HG02678 (cell line): ENCODE data around the gene TFCP2L1.

Source experiments
- ATAC-seq: cut with Tn5 transposase; IDR thresholded peaks from one replicate; pipeline ENCODE4 v1.9.1; 2021; ENCODE audit warnings: mild to moderate bottlenecking, moderate library complexity; ENCODE audit not compliant: unreplicated experiment

The TFCP2L1 gene

GRCh38 chr2:121200011-121200347, 85.0 kb downstream of the TFCP2L1 start:
- ATAC-seq = no peak

GRCh38 chr2:121199281-121200010, 85.6 kb downstream of the TFCP2L1 start:
- no peak for ATAC-seq

DNA sequence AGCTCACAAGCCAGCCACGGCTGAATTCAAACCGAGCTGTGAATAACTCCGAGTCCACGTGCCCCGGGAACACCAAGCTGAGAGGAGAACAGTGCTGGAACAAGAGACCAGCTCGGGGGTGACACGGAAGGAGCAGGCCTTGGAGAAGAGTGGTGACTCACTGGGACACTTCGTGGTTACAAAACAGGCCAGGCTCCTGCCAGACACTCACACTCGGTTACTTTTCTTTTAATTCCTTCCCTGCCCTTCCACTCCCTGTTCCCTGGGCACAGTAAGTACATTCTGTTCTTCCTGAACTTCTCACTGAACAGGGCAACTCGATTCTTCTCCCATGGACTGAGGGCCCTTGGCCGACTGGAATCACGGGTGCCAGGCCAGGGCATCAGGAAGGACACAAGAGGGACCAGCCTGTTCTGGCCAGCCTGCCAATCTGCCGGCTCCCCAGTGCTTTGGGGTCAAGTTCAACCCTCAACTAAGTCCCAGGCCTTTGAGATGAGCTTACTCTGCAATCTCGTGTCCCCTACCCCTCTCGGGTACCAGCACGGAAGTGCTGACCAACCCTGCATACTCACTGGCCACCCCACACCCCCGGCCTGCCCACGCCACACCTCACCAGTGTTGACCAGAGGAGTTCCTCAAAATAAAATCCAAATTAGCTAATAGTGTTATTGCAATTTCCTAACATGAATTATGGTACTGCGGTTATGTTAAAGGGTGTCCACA, 87.5 kb downstream of the TFCP2L1 start:
- ATAC-seq = no peak

GRCh38 chr2:121196849-121197155, 88.2 kb downstream of the TFCP2L1 start:
- no peak for ATAC-seq

GRCh38 chr2:121196132-121196848, 88.7 kb downstream of the TFCP2L1 start:
- no peak for ATAC-seq

DNA sequence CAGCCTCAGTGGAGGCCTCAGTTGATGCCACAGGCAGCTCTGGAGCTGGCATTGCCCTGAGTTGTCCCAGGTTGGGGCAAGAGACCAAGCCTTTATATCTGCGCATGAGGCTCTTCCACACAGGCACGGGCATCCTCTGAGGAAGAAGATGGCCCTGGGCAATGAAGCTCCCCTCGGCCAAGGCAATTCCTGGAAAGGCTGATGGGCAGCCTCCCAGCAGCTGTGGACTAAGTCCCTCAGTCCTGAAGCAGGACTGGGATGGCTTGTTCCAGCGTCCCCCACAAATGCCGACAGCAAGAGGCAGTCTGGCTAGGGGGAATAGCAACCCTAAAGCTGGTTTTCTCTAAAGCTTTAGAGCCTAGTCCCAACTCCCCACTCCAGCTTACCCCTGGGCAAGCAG, 90.0 kb downstream of the TFCP2L1 start:
- ATAC-seq = no peak

- ATAC-seq = no peak
These were observed 90.4 kb downstream of the TFCP2L1 start for GRCh38 chr2:121194626-121195025.

DNA sequence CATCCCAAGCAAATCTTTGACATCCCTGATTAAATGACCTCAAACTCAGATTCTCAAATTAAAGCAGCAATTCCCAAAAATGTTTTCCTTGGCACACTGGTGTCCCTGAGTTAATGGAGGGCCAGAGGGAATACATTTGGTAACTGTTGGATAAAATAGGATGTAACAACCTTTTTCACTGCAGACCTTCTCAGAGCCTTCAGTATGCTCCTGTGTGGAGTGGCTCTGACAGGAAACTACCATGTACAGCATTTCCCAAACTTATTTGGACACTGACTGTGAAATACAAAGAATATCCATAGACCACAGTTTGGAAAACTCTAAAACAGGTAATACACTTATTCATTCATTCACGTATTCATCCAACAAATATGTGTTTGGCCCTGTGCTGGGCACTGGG, 91.8 kb downstream of the TFCP2L1 start:
- ATAC-seq = no peak

DNA sequence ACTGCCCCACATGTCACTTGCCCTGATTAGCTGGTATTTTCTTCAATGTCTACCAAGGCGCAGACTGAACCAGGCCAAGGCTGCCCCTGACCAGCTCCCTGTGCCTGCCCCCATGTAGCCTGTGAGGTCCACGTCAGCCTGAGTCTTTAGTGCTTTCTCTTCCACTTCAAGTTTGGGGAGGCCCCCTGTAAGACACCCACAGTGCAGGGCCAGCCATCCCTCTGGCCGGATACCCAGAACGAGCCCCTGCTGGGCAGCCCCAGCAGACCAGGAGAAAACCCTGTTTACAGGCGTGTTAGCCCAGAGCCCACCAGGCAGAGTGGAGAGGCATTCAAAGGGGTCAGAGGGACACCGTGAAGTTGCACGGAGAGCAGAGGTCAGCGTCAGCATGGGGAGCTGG, 92.4 kb downstream of the TFCP2L1 start:
- no peak for ATAC-seq

DNA sequence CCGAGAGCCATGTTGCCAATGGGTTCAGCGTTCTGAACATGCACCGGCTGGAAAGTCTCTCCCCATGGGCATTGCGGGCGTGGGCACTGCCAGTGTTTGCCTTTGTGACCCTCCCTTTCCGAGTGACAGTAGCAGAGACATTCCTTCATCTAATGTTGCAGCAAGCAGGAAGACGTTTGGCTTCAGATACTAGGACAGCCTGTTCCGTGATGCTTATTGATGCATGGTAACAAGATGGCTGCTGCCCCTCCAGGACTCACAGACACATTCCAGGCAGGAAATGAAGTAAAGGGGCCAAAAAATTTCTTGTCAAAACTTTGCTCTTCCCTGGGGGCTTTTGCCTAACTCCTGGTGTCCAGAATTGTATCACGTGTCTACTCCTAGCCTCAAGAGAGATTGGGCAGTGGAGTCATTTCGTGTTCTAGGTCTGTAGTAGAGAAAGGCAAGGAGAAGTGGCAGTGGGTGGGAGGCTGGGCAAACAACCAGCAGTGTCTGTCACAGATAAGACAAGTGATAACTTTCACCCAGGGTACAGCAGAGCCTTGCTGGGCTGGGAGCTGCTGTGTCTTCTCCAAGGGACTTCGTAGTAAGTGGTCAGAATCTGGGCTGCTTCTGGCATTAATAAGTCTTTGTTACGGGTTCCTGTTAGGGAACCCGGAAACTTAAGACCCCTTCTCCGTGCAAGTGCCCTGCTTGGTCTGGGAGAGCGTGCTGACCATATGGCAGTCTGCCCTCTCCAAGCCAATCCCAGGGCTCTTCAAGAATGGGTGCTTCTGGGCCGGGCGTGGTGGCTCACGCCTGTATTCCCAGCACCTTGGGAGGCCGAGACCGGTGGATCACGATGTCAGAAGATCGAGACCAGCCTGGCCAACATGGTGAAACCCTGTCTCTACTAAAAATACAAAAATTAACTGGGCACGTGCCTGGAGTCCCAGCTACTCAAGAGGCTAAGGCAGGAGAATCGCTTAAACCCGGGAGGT, 93.5 kb downstream of the TFCP2L1 start:
- ATAC-seq = no peak

GRCh38 chr2:121189661-121190381, 95.2 kb downstream of the TFCP2L1 start:
- ATAC-seq = no peak

DNA sequence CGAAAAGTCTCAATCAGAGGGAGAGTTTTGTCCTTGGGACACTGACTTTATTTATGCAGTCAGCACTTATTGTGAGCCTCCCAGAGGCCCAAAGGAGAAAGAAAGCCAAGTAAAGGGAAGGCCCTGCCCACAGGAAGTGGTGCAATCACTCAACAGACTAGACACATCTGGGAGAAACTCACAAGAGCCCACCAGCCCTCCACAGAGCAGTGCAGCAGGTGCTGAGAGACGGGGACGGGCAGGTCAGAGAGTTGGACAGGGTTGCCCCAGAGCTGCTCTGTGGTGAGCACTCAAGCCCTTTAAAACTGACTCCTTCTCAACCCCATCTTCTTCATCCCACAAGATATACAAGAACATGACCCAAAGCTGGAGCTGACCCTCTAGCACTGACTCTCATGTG, 96.0 kb downstream of the TFCP2L1 start:
- no peak for ATAC-seq

GRCh38 chr2:121187982-121188411, 97.0 kb downstream of the TFCP2L1 start:
- ATAC-seq = no peak

DNA sequence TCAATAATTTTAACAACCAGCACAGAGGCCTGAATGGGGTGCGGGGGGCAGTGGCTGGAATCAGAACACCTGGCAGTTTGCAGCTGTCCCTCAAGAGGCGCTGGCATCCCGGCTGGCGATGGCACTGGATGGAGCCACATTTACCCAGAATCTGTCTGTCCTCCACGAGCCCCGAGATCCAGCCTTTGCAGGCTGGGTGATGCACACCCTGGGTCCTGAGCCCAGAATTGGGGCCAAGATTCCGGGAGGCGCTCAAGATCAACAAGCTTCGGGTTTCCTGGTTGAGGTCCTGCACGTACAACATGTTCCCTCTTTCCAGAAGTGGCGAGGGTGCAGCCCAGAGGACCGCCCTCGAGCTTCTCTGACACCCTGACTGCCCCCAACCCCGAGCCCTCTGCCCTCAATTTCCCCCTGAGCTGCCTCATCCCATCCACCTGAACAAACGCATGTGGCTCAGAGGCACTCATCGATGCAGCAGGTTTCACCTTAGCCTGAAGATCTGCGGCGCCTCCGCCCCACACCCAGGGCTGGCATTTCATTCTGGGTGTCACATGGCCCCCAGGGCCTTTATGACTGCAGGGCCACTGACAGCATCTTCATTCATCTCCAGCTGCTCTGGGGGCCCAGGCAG, 97.5 kb downstream of the TFCP2L1 start:
- ATAC-seq = no peak

GRCh38 chr2:121186261-121186660, 98.7 kb downstream of the TFCP2L1 start:
- no peak for ATAC-seq

GRCh38 chr2:121185571-121186074, 99.4 kb downstream of the TFCP2L1 start:
- no peak for ATAC-seq

DNA sequence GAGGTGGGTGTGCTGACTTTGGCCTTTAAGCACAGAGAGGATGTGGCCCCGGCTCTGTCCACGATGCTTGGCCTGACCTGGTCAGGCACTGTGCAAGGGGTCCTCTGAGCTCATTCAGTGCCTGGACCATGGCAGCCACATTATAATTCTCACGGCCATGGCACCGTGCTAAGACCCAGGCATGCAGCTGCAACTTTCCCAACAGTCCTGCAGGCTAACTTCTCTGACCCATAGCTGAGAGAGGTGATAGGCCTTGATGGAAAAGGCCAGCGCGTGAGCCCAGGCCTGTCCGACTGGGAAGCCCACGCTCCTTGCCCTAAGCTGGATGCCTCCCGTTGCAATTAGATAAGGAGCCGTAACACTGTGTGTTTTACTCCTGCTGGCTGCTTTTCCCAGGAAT, 99.9 kb downstream of the TFCP2L1 start:
- no peak for ATAC-seq

DNA sequence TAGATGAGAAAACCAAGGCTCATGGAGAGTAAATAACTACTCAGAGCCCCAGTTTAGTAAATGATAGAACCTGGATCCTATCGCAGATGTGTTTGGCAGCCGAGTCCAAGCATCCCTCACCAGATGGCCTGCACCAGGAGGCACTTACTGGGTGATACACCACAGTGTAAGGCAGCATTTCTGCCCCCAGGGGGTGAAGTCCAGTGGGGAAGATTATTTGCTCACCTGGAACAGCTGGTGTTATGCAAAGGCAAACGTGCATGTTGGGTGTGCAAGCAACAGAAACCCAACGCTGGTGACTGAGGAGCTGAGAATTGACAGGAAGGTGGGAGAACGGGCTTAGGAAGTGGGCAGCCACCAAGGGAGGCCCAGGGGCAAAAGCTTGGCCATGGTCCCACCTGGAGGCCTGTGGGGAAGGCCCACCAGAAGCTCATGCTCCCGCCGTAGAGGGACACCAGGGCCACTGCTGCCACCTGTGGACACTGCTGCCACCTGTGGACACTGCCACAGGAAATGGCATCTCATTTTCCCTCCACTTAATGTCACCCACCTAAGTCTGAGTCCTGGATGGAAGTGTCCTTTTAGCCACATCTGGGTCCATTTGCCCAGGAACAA, 100.6 kb downstream of the TFCP2L1 start:
- ATAC-seq = no peak

- ATAC-seq = no peak
These were observed 102.5 kb downstream of the TFCP2L1 start for GRCh38 chr2:121182520-121182919.
